Middle frontal gyrus (tissue), 1 donor: ENCODE results near the gene NOMO2.
"Not testable (repeated sequence)": the region's sequence is repeated elsewhere in the genome, so short reads cannot be mapped to it uniquely, and the experiment has no call there.

Source experiments
- DNase-seq: peaks from one replicate; pipeline ENCODE4 v3.0.0-alpha.2; 2015; ENCODE audit warnings: low spot score; ENCODE audit errors: extremely low spot score

Gene NOMO2

GRCh38 chr16:18561727-18562314 lies at the start of gene NOMO2:
NOMO2 (minus strand) TSS chr16:18562097; CDS start chr16:18562040, 57 bp downstream.
- DNase-seq, result not testable (repeated sequence)

- not testable (repeated sequence) for DNase-seq
Observed at GRCh38 chr16:18610147-18610803, 48.4 kb upstream of the NOMO2 start.

GRCh38 chr16:18608271-18608670 lies 46.4 kb upstream of the NOMO2 start:
- DNase-seq, result not testable (repeated sequence)

- not testable (repeated sequence) for DNase-seq
Observed at GRCh38 chr16:18603572-18604246, 41.8 kb upstream of the NOMO2 start.

GRCh38 chr16:18598582-18598981 lies 36.7 kb upstream of the NOMO2 start:
- not testable (repeated sequence) for DNase-seq

- DNase-seq, result not testable (repeated sequence)
Observed at GRCh38 chr16:18597734-18598133, 35.8 kb upstream of the NOMO2 start.

GRCh38 chr16:18597319-18597718 lies 35.4 kb upstream of the NOMO2 start:
- not testable (repeated sequence) for DNase-seq

- not testable (repeated sequence) for DNase-seq
Observed at GRCh38 chr16:18595796-18596195, 33.9 kb upstream of the NOMO2 start.

GRCh38 chr16:18594880-18595279 lies 33.0 kb upstream of the NOMO2 start:
- not testable (repeated sequence) for DNase-seq

GRCh38 chr16:18593904-18594303 lies 32.0 kb upstream of the NOMO2 start:
- not testable (repeated sequence) for DNase-seq

GRCh38 chr16:18592982-18593381 lies 31.1 kb upstream of the NOMO2 start:
- DNase-seq, result not testable (repeated sequence)

- not testable (repeated sequence) for DNase-seq
Observed at GRCh38 chr16:18591908-18592307, 30.0 kb upstream of the NOMO2 start.

- not testable (repeated sequence) for DNase-seq
Observed at GRCh38 chr16:18591441-18591840, 29.5 kb upstream of the NOMO2 start.

- DNase-seq, result not testable (repeated sequence)
Observed at GRCh38 chr16:18589806-18590205, 27.9 kb upstream of the NOMO2 start.

GRCh38 chr16:18586560-18587540 lies 25.0 kb upstream of the NOMO2 start:
- DNase-seq, result not testable (repeated sequence)

GRCh38 chr16:18585789-18586188 lies 23.9 kb upstream of the NOMO2 start:
- not testable (repeated sequence) for DNase-seq

- no peak for DNase-seq
Observed at GRCh38 chr16:18582902-18583301, 21.0 kb upstream of the NOMO2 start.

GRCh38 chr16:18580396-18580795 lies 18.5 kb upstream of the NOMO2 start:
- not testable (repeated sequence) for DNase-seq

GRCh38 chr16:18579261-18579660 lies 17.4 kb upstream of the NOMO2 start:
- not testable (repeated sequence) for DNase-seq

GRCh38 chr16:18577942-18578341 lies 16.0 kb upstream of the NOMO2 start:
- not testable (repeated sequence) for DNase-seq

GRCh38 chr16:18575945-18576344 lies 14.0 kb upstream of the NOMO2 start:
- not testable (repeated sequence) for DNase-seq
